Tibial nerve (tissue), 4 donors: ENCODE data around the gene TNRC6A.

Experiments used
- CTCF ChIP-seq, 5 experiments: fragments of 200-600 bp in 3 of 5; fragments of 450-650 bp in 2 of 5; sonication (generic) in 3 of 5; IDR thresholded peaks; one replicate each; pipeline ENCODE4 v1.5.1; 2016 to 2019; ENCODE audit warnings: antibody characterized with exemption in 5 of 5, mild to moderate bottlenecking in 3 of 5, moderate library complexity in 2 of 5
- EP300 ChIP-seq, 2 donors: sonication (generic); formaldehyde crosslinking; IDR thresholded peaks; one replicate each; pipeline ENCODE4 v1.6.1; 2017; ENCODE audit warnings: antibody characterized with exemption in 2 of 2, mild to moderate bottlenecking in 1 of 2
- POLR2A ChIP-seq, 2 donors: fragments of 450-650 bp; IDR thresholded peaks; one replicate each; pipeline ENCODE4 v1.6.1; 2017; ENCODE audit warnings: antibody characterized with exemption in 2 of 2, mild to moderate bottlenecking in 2 of 2, moderate library complexity in 2 of 2

- TF ChIP-seq CTCF (IDR thresholded peaks at IDR 0.05) (no peak), POLR2A (IDR thresholded peaks at IDR 0.05) (no peak), EP300 (IDR thresholded peaks at IDR 0.05) (no peak)
These were observed 18.0 kb downstream of the TNRC6A start for GRCh38 chr16:24747441-24747840.
